Renal cortex interstitium (tissue), 11 donors: ENCODE measurements around the gene MTCL1. TPM values are rescaled to one million over a fixed set of nuclear protein-coding genes. Genes with fewer than 3 reads are reported as not detected.

Experiments used
- DNase-seq, 11 donors: peaks; one replicate each; pipeline ENCODE4 v3.0.0-alpha.2; 2013; ENCODE audit warnings: low read depth in 9 of 11, low spot score in 4 of 11; ENCODE audit errors: extremely low read depth in 1 of 11
- polyA plus RNA-seq, 3 donors: library from polyadenylated mRNA; unstranded; fragments of 120-200 nt; gene quantifications; one replicate each; pipeline ENCODE4 v1.2.1, GENCODE V29; 2013; ENCODE audit not compliant: insufficient read length in 3 of 3

The MTCL1 gene
- polyA plus RNA-seq, 3 donors = 18.5 to 58.2 (median 31.4) TPM

GRCh38 chr18:8860845-8861642 lies 155.7 kb downstream of the MTCL1 start:
- DNase-seq = no peak

GRCh38 chr18:8863427-8863826 lies 158.1 kb downstream of the MTCL1 start:
- no peak for DNase-seq

- DNase-seq = no peak
Measured at GRCh38 chr18:8865934-8866333, 160.6 kb downstream of the MTCL1 start.

GRCh38 chr18:8866679-8867078 lies 161.3 kb downstream of the MTCL1 start:
- no peak for DNase-seq

- DNase-seq = no peak
Measured at GRCh38 chr18:8868276-8868675, 162.9 kb downstream of the MTCL1 start.

GRCh38 chr18:8868779-8869415 lies 163.5 kb downstream of the MTCL1 start:
- DNase-seq = no peak

- no peak for DNase-seq
Measured at GRCh38 chr18:8869696-8870095, 164.3 kb downstream of the MTCL1 start.

- no peak for DNase-seq
Measured at GRCh38 chr18:8870528-8870927, 165.2 kb downstream of the MTCL1 start.

GRCh38 chr18:8871489-8871888 lies 166.1 kb downstream of the MTCL1 start:
- no peak for DNase-seq

- DNase-seq = no peak
Measured at GRCh38 chr18:8874872-8875271, 169.5 kb downstream of the MTCL1 start.

- DNase-seq = no peak
Measured at GRCh38 chr18:8876887-8877286, 171.5 kb downstream of the MTCL1 start.

GRCh38 chr18:8881103-8881502 lies 175.7 kb downstream of the MTCL1 start:
- DNase-seq = no peak

Other genes with a start within 250 kb of the MTCL1 start
- gene RAB12, start 96.1 kb upstream of the MTCL1 start, polyA plus RNA-seq = 10 to 100 TPM; 39.1 to 50.7 (median 47.1) TPM